Measurements from ENCODE around the gene SH3GL1.

Gene SH3GL1

DNA sequence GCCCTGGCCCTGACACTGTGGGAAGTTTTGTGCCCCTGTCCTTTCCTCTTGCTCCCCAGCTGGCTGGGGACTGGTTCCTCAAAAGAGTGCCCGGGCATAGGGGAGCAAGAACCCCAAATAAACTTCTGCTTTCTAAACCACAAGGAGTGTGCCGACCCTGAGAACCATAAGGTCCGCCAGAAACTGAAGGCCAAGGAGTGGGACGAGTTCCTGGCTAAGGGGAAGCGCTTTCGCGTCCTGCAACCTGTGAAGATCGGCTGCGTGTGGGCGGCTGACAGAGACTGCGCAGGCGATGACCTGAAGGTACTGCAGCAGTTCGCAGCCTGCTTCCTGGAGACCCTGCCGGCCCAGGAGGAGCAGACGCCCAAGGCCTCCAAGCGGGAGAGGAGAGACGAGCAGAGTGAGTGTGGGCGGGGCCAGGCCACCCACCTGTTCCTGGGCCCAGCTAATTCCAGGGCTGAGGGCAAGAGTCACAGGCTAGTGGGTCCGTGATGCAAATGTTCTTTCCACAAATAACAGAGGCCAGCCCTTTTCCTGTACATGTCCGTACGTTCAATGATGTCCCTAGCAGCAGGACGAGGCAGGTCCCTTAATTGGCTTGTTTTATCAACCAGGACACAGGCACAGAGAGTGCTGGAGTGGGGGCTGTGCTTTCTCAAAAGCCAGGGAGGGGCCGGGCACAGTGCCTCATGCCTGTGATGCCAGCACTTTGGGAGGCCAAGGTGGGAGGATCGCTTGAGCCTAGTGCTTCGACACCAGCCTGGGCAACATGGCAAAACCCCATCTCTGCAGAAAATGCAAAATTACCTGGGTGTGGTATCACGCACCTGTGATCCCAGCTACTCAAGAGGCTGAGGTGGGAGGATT lies 31.7 kb upstream of the SH3GL1 start:
- peak in 1 of 2 experiments; percentile 27 for DNase-seq

DNA sequence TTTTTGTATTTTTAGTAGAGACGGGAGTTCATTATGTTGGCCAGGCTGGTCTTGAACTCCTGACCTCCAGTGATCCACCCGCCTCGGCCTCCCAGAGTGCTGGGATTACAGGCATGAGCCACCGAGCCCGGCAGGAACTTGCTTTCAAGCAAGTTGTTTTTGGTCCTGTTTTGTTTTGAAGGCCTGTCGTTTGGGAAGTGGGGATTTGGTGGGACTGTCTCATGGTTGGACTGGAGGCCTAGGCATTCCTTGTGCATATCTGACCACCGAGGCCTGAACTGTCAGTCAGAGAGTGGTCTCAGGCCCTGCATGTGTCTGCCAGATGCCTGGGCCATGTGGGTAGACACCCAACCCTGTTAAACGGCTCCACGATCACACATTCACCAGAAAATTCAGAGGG lies 30.9 kb upstream of the SH3GL1 start:
- DNase-seq, result no peak

DNA sequence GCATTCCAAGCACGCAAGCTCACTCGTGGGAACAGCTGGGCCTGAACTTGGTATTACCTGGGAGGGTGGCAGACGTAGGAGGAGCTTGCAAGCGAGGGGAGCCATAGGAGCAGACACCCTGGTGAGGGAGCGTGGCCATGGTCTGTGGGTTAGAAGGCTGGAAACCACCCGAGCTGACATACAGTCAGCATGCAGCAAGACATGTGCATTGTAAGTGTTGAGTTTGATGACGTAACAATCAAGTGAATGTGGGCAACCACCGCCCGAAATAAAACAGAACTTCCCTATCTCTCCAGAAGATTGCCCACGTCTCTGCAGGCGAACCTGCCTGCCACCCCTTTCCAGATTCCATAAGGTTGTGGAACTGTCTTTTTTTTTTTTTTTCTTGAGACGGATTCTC lies 30.4 kb upstream of the SH3GL1 start:
- DNase-seq, result no peak

DNA sequence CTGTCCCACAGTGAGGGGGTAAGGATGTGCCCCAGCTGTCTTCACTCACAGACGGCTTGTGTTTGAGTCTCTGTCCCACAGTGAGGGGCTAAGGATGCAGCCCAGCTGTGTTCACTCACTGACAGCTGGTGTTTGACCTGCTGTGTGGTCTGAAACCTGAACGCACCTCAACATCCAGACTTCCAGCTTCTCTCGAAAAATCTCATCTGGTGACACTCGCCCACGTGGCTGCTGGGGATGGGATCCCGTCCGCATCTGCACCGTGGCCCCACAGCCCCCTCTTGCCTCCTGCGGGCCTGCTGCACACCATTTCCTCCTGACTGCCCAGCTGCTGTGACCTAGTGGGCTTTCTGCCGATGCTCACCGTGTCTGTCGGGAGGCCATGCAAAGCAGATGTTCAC lies 29.4 kb upstream of the SH3GL1 start:
- DNase-seq, result no peak

DNA sequence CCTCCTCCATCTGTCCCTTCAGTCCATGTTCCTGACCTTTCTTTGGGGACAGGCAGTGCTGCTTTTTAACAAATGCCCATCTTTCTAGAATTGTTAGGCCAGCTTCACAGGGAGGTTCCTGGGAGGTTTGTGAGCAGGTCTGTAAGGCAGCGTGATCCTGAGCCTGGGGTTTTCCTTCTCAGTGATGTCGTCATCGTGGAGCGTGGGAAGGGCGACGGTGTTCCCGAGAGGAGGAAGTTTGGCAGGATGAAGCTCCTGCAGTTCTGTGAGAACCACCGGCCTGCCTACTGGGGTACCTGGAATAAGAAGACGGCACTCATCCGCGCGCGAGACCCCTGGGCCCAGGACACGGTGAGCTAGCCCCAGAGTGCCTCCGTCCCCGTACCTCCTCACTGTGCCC lies 28.9 kb upstream of the SH3GL1 start:
- DNase-seq, result no peak

DNA sequence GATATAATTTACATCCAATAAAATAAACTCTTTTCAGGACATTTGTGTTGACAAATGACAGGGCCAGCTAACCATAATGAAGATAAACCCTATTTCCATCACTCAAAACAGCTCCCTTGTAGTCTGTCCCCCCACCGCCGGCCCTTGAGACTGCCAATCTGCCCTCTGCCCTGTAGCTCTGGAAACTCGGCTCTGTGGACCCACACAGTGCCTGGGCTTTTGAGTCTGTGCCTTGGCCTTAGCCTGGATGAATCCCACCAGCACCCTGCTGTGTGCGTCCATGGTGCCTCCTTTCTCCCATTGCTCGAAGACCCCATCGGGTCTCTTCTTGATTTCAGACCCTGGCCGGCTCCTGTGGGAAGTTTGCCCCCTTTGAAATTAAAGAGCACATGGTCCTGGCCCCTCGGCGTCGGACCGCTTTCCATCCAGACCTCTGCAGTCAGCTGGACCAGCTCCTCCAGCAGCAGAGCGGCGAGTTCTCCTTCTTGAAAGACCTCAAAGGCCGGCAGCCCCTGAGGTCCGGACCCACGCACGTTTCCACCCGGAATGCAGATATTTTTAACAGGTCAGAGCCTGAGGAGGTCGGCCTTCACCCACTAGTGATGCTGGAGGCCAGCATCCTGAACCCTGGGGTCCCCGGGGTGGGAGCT lies 28.1 kb upstream of the SH3GL1 start:
- no peak for DNase-seq

DNA sequence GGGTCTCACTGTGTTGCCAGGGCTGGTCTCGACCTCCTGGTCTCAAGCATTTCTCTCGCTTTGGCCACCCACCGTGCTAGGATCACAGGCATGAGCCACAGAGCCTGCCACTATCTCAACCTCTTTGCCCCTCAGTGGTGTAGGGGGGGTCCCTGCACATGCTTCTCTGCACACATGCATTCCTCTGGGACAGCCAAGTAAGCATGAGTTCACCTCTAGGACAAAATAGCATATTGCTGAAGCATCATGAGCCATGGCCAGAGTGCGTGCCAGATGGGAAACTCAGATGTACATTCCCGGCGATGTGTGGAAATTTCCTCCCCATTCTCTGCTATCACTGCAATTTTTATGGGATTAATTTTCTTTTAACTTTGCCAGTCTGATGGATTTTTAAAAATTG lies 25.2 kb upstream of the SH3GL1 start:
- no peak for DNase-seq

- DNase-seq, result no peak
Measured at GRCh38 chr19:4423416-4424126, 23.2 kb upstream of the SH3GL1 start.

GRCh38 chr19:4416268-4416667 lies 15.9 kb upstream of the SH3GL1 start:
- no peak for DNase-seq

GRCh38 chr19:4415352-4415751 lies 15.0 kb upstream of the SH3GL1 start:
- no peak for DNase-seq

GRCh38 chr19:4414800-4415321 lies 14.5 kb upstream of the SH3GL1 start:
- no peak for DNase-seq

- DNase-seq, result no peak
Measured at GRCh38 chr19:4414144-4414799, 13.9 kb upstream of the SH3GL1 start.

DNA sequence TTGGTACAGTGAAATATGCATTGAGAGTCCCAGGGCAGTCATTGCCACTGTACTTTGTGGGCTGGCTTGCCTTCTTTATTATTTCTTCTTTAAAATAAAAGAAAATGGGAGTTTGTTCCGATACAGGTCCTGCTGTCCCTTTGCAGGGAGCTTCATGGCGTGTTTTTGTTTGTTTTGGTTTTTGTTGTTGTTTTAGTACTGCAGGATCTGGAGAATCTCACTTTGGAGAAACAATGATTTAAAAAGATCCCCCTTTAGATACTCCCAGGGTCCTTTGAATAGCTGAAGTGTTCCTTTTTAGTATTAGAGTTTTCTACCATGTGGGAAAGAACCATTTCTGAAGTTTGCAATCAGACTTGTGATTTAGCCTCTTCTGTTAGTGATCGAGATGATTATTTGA lies 13.2 kb upstream of the SH3GL1 start:
- no peak for DNase-seq

- DNase-seq, result no peak
Measured at GRCh38 chr19:4409123-4409933, 9.0 kb upstream of the SH3GL1 start.

- DNase-seq, result no peak
Measured at GRCh38 chr19:4406626-4407025, 6.3 kb upstream of the SH3GL1 start.

DNA sequence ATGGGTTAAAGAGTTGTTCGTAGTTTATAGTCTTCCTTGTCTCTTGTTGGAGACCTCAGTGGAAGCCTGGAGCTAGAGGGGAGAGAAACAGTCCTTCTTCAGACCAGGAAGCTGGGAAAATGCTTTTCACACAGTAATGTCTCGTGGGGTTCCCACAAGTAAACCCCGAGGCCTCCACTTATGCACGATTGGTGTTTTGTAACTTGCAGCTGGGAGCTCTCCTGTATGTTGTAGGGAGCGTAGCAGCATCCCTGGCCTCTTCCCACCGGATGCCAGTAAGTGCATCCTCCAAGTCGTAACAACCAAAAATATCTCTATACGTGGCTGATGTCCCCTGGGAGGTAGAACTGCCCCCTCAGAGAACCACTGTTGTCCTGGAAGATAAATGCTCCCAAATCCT lies 5.6 kb upstream of the SH3GL1 start:
- DNase-seq, result no peak

DNA sequence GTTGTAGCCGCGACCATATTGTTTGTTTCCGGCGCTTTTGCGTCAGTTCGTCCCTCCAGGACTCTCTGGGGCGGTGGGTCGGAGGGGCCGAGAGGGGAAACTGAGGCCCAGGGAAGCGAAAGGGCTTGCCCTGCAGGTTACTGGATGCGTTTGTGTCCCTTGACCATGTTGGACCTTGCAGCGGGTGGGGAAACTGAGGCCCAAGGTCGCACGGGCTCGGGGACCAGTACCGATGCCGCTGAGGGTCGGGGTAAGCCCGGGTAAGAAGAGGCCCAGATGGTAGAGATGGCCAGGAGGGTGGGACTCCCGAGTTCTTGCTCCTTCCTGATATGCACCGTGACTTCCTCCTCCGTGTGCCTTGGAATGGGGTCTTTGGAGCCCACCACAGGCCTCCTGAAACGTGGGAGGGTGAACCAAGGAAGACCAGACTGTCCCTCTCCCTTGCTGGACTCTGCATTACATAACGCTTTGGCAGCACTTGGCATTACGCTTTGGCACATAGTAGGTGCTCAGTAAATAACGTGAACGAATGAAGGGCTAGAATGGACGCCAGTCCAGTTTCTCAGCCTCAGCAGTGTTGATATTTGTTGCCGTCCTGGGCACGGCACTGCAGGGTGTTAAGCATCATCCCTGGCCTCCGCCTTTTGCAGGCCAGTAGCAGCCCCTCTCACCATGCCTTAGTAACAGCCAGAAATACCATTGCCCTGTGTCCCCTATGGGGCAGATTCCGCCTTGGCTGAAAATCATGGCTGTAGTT lies 2.8 kb upstream of the SH3GL1 start:
- DNase-seq, result no peak

GRCh38 chr19:4402171-4403004 lies 2.0 kb upstream of the SH3GL1 start, which contains the start of gene CHAF1A:
Gene CHAF1A (plus strand): TSS chr19:4402640. CDS start chr19:4402763, 123 bp downstream.
- DNase-seq, result peak; percentile 96 to 97

DNA sequence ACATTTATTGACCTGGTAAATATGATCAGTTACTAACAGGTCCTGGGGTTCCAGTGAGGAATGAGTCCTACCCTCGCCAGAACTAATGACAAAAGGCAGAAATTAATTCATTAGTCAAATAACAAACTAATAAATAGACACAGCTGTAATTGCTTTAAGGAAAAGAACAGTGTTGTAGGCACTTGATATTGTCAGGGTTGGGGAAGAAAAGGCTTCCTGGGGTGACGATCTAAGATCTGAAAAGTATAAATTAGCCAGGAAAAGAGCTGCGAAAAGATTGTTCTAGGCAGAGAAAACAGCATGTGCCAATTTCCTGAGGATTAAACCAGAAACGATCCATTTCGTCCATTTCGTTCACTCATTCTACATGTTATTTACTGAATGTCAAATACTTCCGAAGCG lies 1.4 kb upstream of the SH3GL1 start:
- no peak for DNase-seq

- DNase-seq, result peak in 1 of 2 experiments; percentile 39
Measured at GRCh38 chr19:4399812-4400134, 574 bp downstream of the SH3GL1 start.

Data from NCI-H526 (cell line).